SK-N-SH (cell line): Measurements from ENCODE around the gene DEFB129. TPM values are rescaled to one million over a fixed set of nuclear protein-coding genes. Genes with fewer than 3 reads are reported as not detected.

Experiments
- CTCF ChIA-PET: fragments of 300-600, 350-600 bp; formaldehyde crosslinking; extraction: SDS; loops from one replicate; lab custom pipeline; 2021; lab: Yijun Ruan, JAX
- POLR2A ChIA-PET: fragments of 350-600 bp; sonication (Branson Sonifier 250); formaldehyde crosslinking; extraction: SDS; loops from one replicate; lab custom pipeline; 2020; ENCODE audit warnings: antibody characterized with exemption, inconsistent platforms; lab: Yijun Ruan, JAX
- DNase-seq: peaks from one replicate; pipeline ENCODE4 v3.0.0; 2012
- H2AFZ ChIP-seq: fragments of 200-600 bp; sonication (generic); 2 replicates; pipeline ENCODE4 v1.8.1; 2016; ENCODE audit warnings: antibody characterized with exemption, mild to moderate bottlenecking, low read depth
- H3F3A ChIP-seq: fragments of 200-600 bp; sonication (generic); replicated peaks from 2 replicates; pipeline ENCODE3; 2016; ENCODE audit warnings: antibody characterized with exemption, mild to moderate bottlenecking; ENCODE audit not compliant: insufficient read depth
- H3K27ac ChIP-seq, 2 experiments: fragments of 200-500 bp in 1 of 2; fragments of 200-600 bp in 1 of 2; sonication (Bioruptor generic) in 1 of 2; sonication (generic), shearing (Covaris generic) in 1 of 2; 2 replicates each; pipeline versions ENCODE4 v1.5.1 to v1.6.1; 2014 to 2016; ENCODE audit warnings: low read depth in 2 of 2, inconsistent platforms in 1 of 2, low read length in 1 of 2, mild to moderate bottlenecking in 1 of 2, mixed read lengths in 1 of 2
- H3K27me3 ChIP-seq: fragments of 200-600 bp; sonication (generic), shearing (Covaris generic); 2 replicates; pipeline ENCODE4 v1.6.1; 2016; ENCODE audit warnings: mixed run types; ENCODE audit not compliant: insufficient read depth
- H3K36me3 ChIP-seq, 2 experiments: fragments of 200-500 bp in 1 of 2; fragments of 200-600 bp in 1 of 2; sonication (Bioruptor generic) in 1 of 2; sonication (generic) in 1 of 2; replicated peaks in 1 of 2; 2 replicates each; pipeline versions ENCODE3 to v1.5.1; 2014 to 2016; ENCODE audit warnings: low read length in 1 of 2, mild to moderate bottlenecking in 1 of 2; ENCODE audit not compliant: insufficient read depth in 2 of 2, control insufficient read depth in 1 of 2
- H3K4me1 ChIP-seq, 2 experiments: fragments of 200-500 bp in 1 of 2; fragments of 200-600 bp in 1 of 2; sonication (Bioruptor generic) in 1 of 2; sonication (generic), shearing (Covaris generic) in 1 of 2; 2 replicates each; pipeline versions ENCODE4 v1.5.1 to v1.6.1; 2014 to 2016; ENCODE audit warnings: low read depth in 1 of 2, low read length in 1 of 2, mixed run types in 1 of 2; ENCODE audit not compliant: insufficient read depth in 2 of 2, control insufficient read depth in 1 of 2
- H3K4me2 ChIP-seq: fragments of 200-600 bp; sonication (generic), shearing (Covaris generic); 2 replicates; pipeline ENCODE4 v1.6.1; 2017; ENCODE audit warnings: mixed run types
- H3K4me3 ChIP-seq, 2 experiments: fragments of 200-500 bp in 1 of 2; fragments of 200-600 bp in 1 of 2; sonication (Bioruptor generic) in 1 of 2; sonication (generic), shearing (Covaris generic) in 1 of 2; 2 replicates each; pipeline versions ENCODE4 v1.5.1 to v1.8.1; 2014 to 2016; ENCODE audit warnings: low read depth in 2 of 2, inconsistent platforms in 1 of 2, low read length in 1 of 2, mild to moderate bottlenecking in 1 of 2, mixed read lengths in 1 of 2, moderate library complexity in 1 of 2
- H3K79me2 ChIP-seq: fragments of 200-600 bp; sonication (generic); 2 replicates; pipeline ENCODE4 v1.8.1; 2017; ENCODE audit warnings: mild to moderate bottlenecking; ENCODE audit not compliant: insufficient read depth
- H3K9ac ChIP-seq: fragments of 200-600 bp; sonication (generic); 2 replicates; pipeline ENCODE4 v1.6.1; 2017; ENCODE audit warnings: mixed run types
- H3K9me2 ChIP-seq: fragments of 200-600 bp; sonication (generic); 2 replicates; pipeline ENCODE4 v1.6.1; 2017; ENCODE audit warnings: mixed run types
- H3K9me3 ChIP-seq: fragments of 200-600 bp; sonication (generic); 2 replicates; pipeline ENCODE4 v1.6.1; 2017; ENCODE audit warnings: mixed run types, mild to moderate bottlenecking, moderate library complexity
- H4K20me1 ChIP-seq: fragments of 200-600 bp; sonication (generic); 2 replicates; pipeline ENCODE4 v1.6.1; 2017; ENCODE audit warnings: mild to moderate bottlenecking, mixed run types; ENCODE audit not compliant: insufficient read depth
- CHD2 ChIP-seq: fragments of 150-350 bp; IDR thresholded peaks from 2 replicates; pipeline ENCODE4 v1.6.1; 2018; ENCODE audit warnings: low read length; ENCODE audit not compliant: partially characterized antibody
- CTCF ChIP-seq: fragments of 200-600 bp; sonication (generic); IDR thresholded peaks from 2 replicates; pipeline ENCODE4 v1.6.1; 2017; ENCODE audit warnings: antibody characterized with exemption, mild to moderate bottlenecking, moderate library complexity
- ELF1 ChIP-seq: IDR thresholded peaks from 2 replicates; pipeline ENCODE4 v1.4.0; 2012
- EP300 ChIP-seq, 2 experiments: IDR thresholded peaks; 2 replicates each; pipeline versions ENCODE4 v1.4.0 to v1.6.1; 2012; ENCODE audit warnings: borderline replicate concordance in 1 of 2, low read depth in 1 of 2, low read length in 1 of 2
- FOXJ3 ChIP-seq: sonication (generic); formaldehyde crosslinking; IDR thresholded peaks from 2 replicates; pipeline ENCODE4 v1.5.1; 2020; ENCODE audit warnings: mild to moderate bottlenecking, missing genetic modification reagents
- GATA2 ChIP-seq: sonication (generic); formaldehyde crosslinking; IDR thresholded peaks from 2 replicates; pipeline ENCODE4 v1.5.0; 2020; ENCODE audit warnings: mild to moderate bottlenecking, missing genetic modification reagents
- IRF3 ChIP-seq: fragments of 150-350 bp; IDR thresholded peaks from 2 replicates; pipeline ENCODE4 v1.6.1; 2016; ENCODE audit warnings: mild to moderate bottlenecking, low read depth, low read length
- MAX ChIP-seq: IDR thresholded peaks from 2 replicates; pipeline ENCODE4 v1.4.0; 2012; ENCODE audit warnings: low read depth
- MEF2A ChIP-seq: IDR thresholded peaks from 2 replicates; pipeline ENCODE4 v1.4.0; 2012; ENCODE audit warnings: low read depth, borderline replicate concordance
- MXI1 ChIP-seq: IDR thresholded peaks from 2 replicates; pipeline ENCODE4 v1.6.1; 2012; ENCODE audit warnings: mild to moderate bottlenecking, low read depth, low read length, improper control_type of control experiment
- PBX3 ChIP-seq: IDR thresholded peaks from 2 replicates; pipeline ENCODE4; 2012
- RAD21 ChIP-seq: IDR thresholded peaks from 2 replicates; pipeline ENCODE4 v1.6.1; 2012; ENCODE audit warnings: mild to moderate bottlenecking, low read length
- RXRA ChIP-seq: IDR thresholded peaks from 2 replicates; pipeline ENCODE4 v1.4.0; 2012; ENCODE audit warnings: low read depth, mild to moderate bottlenecking, borderline replicate concordance
- SIN3A ChIP-seq: IDR thresholded peaks from 2 replicates; pipeline ENCODE4 v1.6.1; 2012; ENCODE audit warnings: low read depth, mild to moderate bottlenecking, low read length, moderate library complexity, borderline replicate concordance
- SMC3 ChIP-seq: IDR thresholded peaks from 2 replicates; pipeline ENCODE4 v1.6.1; 2012; ENCODE audit warnings: low read depth, low read length, improper control_type of control experiment
- TAF1 ChIP-seq: IDR thresholded peaks from 2 replicates; pipeline ENCODE4 v1.6.1; 2012; ENCODE audit warnings: low read depth, mild to moderate bottlenecking, low read length, moderate library complexity, borderline replicate concordance
- TEAD4 ChIP-seq: IDR thresholded peaks from 2 replicates; pipeline ENCODE4 v1.4.0; 2012; ENCODE audit warnings: mild to moderate bottlenecking, borderline replicate concordance; ENCODE audit not compliant: insufficient read depth
- USF1 ChIP-seq: IDR thresholded peaks from 2 replicates; pipeline ENCODE4 v1.4.0; 2012; ENCODE audit warnings: low read depth, borderline replicate concordance
- USF2 ChIP-seq: fragments of 150-350 bp; IDR thresholded peaks from 2 replicates; pipeline ENCODE4 v1.6.1; 2017; ENCODE audit warnings: antibody characterized with exemption, low read length, low read depth, borderline replicate concordance
- YY1 ChIP-seq: IDR thresholded peaks from 2 replicates; pipeline ENCODE4 v1.4.0; 2012; ENCODE audit warnings: low read depth, mild to moderate bottlenecking
- ZBTB33 ChIP-seq: IDR thresholded peaks from 2 replicates; pipeline ENCODE4 v1.4.0; 2012; ENCODE audit warnings: low read depth, borderline replicate concordance
- WGBS: methylation state at CpG from one replicate; pipeline ENCODE4 v1.1.6; 2017; ENCODE audit warnings: low lambda C conversion rate; 5-methylcytosine and 5-hydroxymethylcytosine counted together
- polyA plus RNA-seq, 3 experiments: library from polyadenylated mRNA; depleted of rRNA; stranded (reverse); fragments of >200 nt; gene quantifications; 2 replicates each; pipeline ENCODE4 v1.2.3, GENCODE V29; 2012

The DEFB129 gene
- polyA plus RNA-seq, 1 of the 3 experiments (the other 2 are of a cell fraction) = not detected

GRCh38 chr20:266596-267562 is 39.8 kb downstream of the DEFB129 start:
- DNase-seq = peak; percentile 91
- Histone ChIP-seq H3K9ac (no peak overlapping the region), H3F3A (peaks cover 3% of the 10 kb centered on the region)
- TF ChIP-seq RXRA (no peak), CHD2 (peak; percentile 29), SIN3A (peak; percentile 33; the same call in 1 of the 2 replicates), FOXJ3 (CRISPR knock-in tag) (0 out of 2 replicates have a peak, but pooled peaks have one; percentile 28), CTCF (peak; percentile 91), TAF1 (peak; percentile 18; the same call in 1 of the 2 replicates), USF1 (no peak), TEAD4 (no peak), PBX3 (peak; percentile 72), MEF2A (no peak), GATA2 (CRISPR knock-in tag) (no peak), SMC3 (peak; percentile 81), USF2 (no peak), YY1 (no peak), ZBTB33 (no peak), ELF1 (no peak), MXI1 (peak; percentile 55; the same call in 1 of the 2 replicates), MAX (peak; percentile 35; the same call in 1 of the 2 replicates), RAD21 (peak; percentile 86), IRF3 (no peak), EP300 (IDR thresholded peaks at IDR 0.05; ENCODE audit: borderline replicate concordance in 1 of 2, low read depth in 1 of 2, low read length in 1 of 2) (no peak)

More at GRCh38 chr20:266596-267562, 39.8 kb downstream of the DEFB129 start:
- H3K27ac ChIP-seq = no peak overlapping the region
- no peaks in the 10 kb centered on the region for H3K79me2 ChIP-seq
- H2AFZ ChIP-seq = peak overlapping the region; percentile 94
- no peaks in the 10 kb centered on the region for H4K20me1 ChIP-seq
- H3K27me3 ChIP-seq = no peaks in the 10 kb centered on the region
- ChIA-PET CTCF (interaction anchor here (0.5 to 4.0 kb wide), 26 partner anchors 9 to 564 kb away, joined by 3 to 30 read pairs (median 4); partner anchors contain the start of genes DEFB129 and DEFB132), POLR2A (no interaction called here)
- 26% methylated on average over 26 of the region's 43 CpGs for WGBS
- H3K36me3 ChIP-seq = peaks cover 0 to 2% of the 10 kb centered on the region in 2 experiments
- peak overlapping the region; percentile 75 for H3K4me2 ChIP-seq
- H3K4me3 ChIP-seq = peak overlapping the region; percentile 47 to 57
- peaks cover 0 to 3% of the 10 kb centered on the region in 2 experiments; a peak in 1 of 4 replicates for H3K4me1 ChIP-seq
- no peaks in the 10 kb centered on the region for H3K9me2 ChIP-seq
- no peaks in the 10 kb centered on the region for H3K9me3 ChIP-seq
